Panc1 (cell line): ENCODE data around the gene BAIAP2. TPM values are rescaled to one million over a fixed set of nuclear protein-coding genes. Genes with fewer than 3 reads are reported as not detected.

ENCODE experiments used
- ATAC-seq: fragments of 200-7000 bp; cut with Tn5 transposase; 2 replicates; pipeline ENCODE4 v1.9.1; 2020; ENCODE audit warnings: mild to moderate bottlenecking, moderate library complexity
- BruUV-seq: library from RNA; stranded (reverse); fragments of 400-500 nt; replicated peaks from 2 replicates; lab custom pipeline; 2021; lab: Mats Ljungman, UMichigan
- CTCF ChIA-PET: fragments of 300-600 bp; sonication (Branson Sonifier 250); formaldehyde crosslinking; loops from one replicate; lab custom pipeline; 2022; ENCODE audit warnings: antibody characterized with exemption; lab: Charles Lee
- POLR2A ChIA-PET: fragments of 300-600 bp; sonication (Branson Sonifier 250); formaldehyde crosslinking; loops from one replicate; lab custom pipeline; 2022; ENCODE audit warnings: antibody characterized with exemption; lab: Charles Lee
- DNase-seq: peaks from one replicate; pipeline ENCODE4 v3.0.0-alpha.2; 2010; ENCODE audit warnings: low read depth, low spot score
- H3K27ac ChIP-seq: 2 replicates; pipeline ENCODE4 v1.5.1; 2011; ENCODE audit warnings: mild to moderate bottlenecking, low read length, inconsistent platforms
- H3K27me3 ChIP-seq: fragments of 200-500 bp; sonication (Bioruptor generic); 2 replicates; pipeline ENCODE4 v1.6.0; 2014; ENCODE audit warnings: low read length, inconsistent platforms; ENCODE audit not compliant: control insufficient read depth, insufficient read depth
- H3K36me3 ChIP-seq: fragments of 200-500 bp; sonication (Bioruptor generic); 2 replicates; pipeline ENCODE4 v1.5.1; 2014; ENCODE audit warnings: inconsistent platforms, mild to moderate bottlenecking, low read length, moderate library complexity; ENCODE audit not compliant: control insufficient read depth, insufficient read depth
- H3K4me1 ChIP-seq: 2 replicates; pipeline ENCODE4 v1.5.1; 2011; ENCODE audit warnings: inconsistent platforms, mild to moderate bottlenecking, low read length, moderate library complexity; ENCODE audit not compliant: control insufficient read depth, insufficient read depth
- H3K4me3 ChIP-seq, 2 experiments: 2 replicates each; pipeline ENCODE4 v1.5.1; 2011 to 2012; ENCODE audit warnings: low read depth in 2 of 2, low read length in 2 of 2, mild to moderate bottlenecking in 2 of 2, inconsistent platforms in 1 of 2, moderate library complexity in 1 of 2
- H3K9me3 ChIP-seq: fragments of 200-500 bp; sonication (Bioruptor generic); 2 replicates; pipeline ENCODE4 v1.5.1; 2014; ENCODE audit warnings: low read depth, mild to moderate bottlenecking, inconsistent platforms, low read length, moderate library complexity; ENCODE audit not compliant: control insufficient read depth, insufficient read depth
- CTCF ChIP-seq: fragments of 450-650 bp; IDR thresholded peaks from 2 replicates; pipeline ENCODE4 v1.5.1; 2017; ENCODE audit warnings: mild to moderate bottlenecking
- POLR2AphosphoS5 ChIP-seq: IDR thresholded peaks from 2 replicates; pipeline ENCODE4 v1.6.1; 2012; ENCODE audit warnings: mild to moderate bottlenecking, low read depth, low read length, moderate library complexity
- REST ChIP-seq, 2 experiments: IDR thresholded peaks; 2 replicates each; pipeline ENCODE4 v1.6.1; 2011 to 2012; ENCODE audit warnings: low read depth in 2 of 2, control low read depth in 1 of 2, low read length in 1 of 2, mild to moderate bottlenecking in 1 of 2, moderate library complexity in 1 of 2; ENCODE audit not compliant: insufficient read depth in 1 of 2
- SIN3A ChIP-seq: IDR thresholded peaks from 2 replicates; pipeline ENCODE4 v1.6.1; 2012; ENCODE audit warnings: low read depth, mild to moderate bottlenecking, low read length, moderate library complexity, borderline replicate concordance; ENCODE audit not compliant: insufficient read depth
- TCF7L2 ChIP-seq: IDR thresholded peaks from 2 replicates; pipeline ENCODE4 v1.6.1; 2011; ENCODE audit warnings: mild to moderate bottlenecking, low read depth, low read length, inconsistent platforms
- in situ Hi-C: cut with HindIII; loops from 2 replicates; pipeline ENCODE4 v1.10.0; 2016; ENCODE audit warnings: low sequenced_read_pairs, low pct_unique_long_range_greater_than_20kb
- intact Hi-C: fragments of 100-400 bp; cut with micrococcal nuclease; formaldehyde crosslinking; loops from one replicate; pipeline ENCODE4 v1.10.0; 2022; ENCODE audit not compliant: unreplicated experiment
- total RNA-seq: library from RNA; stranded (reverse); gene quantifications from one replicate; pipeline ENCODE4 v1.2.1, GENCODE V29; 2021; ENCODE audit not compliant: unreplicated experiment

Gene BAIAP2
- total RNA-seq, 1 experiment from 2014 or later: 125 TPM

- ChIA-PET POLR2A (interaction anchor here (1.1 kb wide), 1 partner anchor 219 kb away, joined by 10 read pairs; the partner anchor contains the start of genes NDUFAF8 and TEPSIN), CTCF (no interaction called here)
- no TSS peak for BruUV-seq
- Histone ChIP-seq H3K27me3 (no peaks in the 10 kb centered on the region), H3K4me3 (no peak overlapping the region), H3K4me1 (peaks cover 31% of the 10 kb centered on the region), H3K9me3 (0 out of 2 replicates have a peak, but pooled peaks cover 3% of the 10 kb centered on the region), H3K27ac (no peak overlapping the region), H3K36me3 (no peaks in the 10 kb centered on the region)
- no peak for TF ChIP-seq TCF7L2
- no peak for TF ChIP-seq POLR2AphosphoS5
- intact Hi-C loops (no loop called here), in situ Hi-C loops (no loop called here)
- DNase-seq: no peak
- no peak for ATAC-seq
Measured at GRCh38 chr17:81019563-81020442, 15.1 kb upstream of the BAIAP2 start.

GRCh38 chr17:81020443-81020766 is 14.5 kb upstream of the BAIAP2 start:
- no peak for ATAC-seq
- DNase-seq: no peak
- POLR2A ChIA-PET: interaction anchor here (1.1 kb wide), 1 partner anchor 219 kb away, joined by 10 read pairs; the partner anchor contains the start of genes NDUFAF8 and TEPSIN
- no peaks in the 10 kb centered on the region for H3K27me3 ChIP-seq
- H3K9me3 ChIP-seq: 0 out of 2 replicates have a peak, but pooled peaks cover 3% of the 10 kb centered on the region
- TF ChIP-seq REST (IDR thresholded peaks at IDR 0.05; ENCODE audit: insufficient read depth in 1 of 2, low read depth in 2 of 2, low read length in 1 of 2): no peak
- no peak for TF ChIP-seq TCF7L2
- no peak for TF ChIP-seq CTCF
- no peak for TF ChIP-seq SIN3A
- TF ChIP-seq POLR2AphosphoS5: no peak
- BruUV-seq: no TSS peak
- H3K27ac ChIP-seq: no peak overlapping the region
- no peaks in the 10 kb centered on the region for H3K36me3 ChIP-seq
- in situ Hi-C loops: no loop called here
- peaks cover 31% of the 10 kb centered on the region for H3K4me1 ChIP-seq
- no peak overlapping the region for H3K4me3 ChIP-seq
- intact Hi-C loops: no loop called here
- CTCF ChIA-PET: no interaction called here
